ENCODE measurements around the gene EFNA1. TPM values are rescaled to one million over a fixed set of nuclear protein-coding genes. Genes with fewer than 3 reads are reported as not detected.

EFNA1 gene
- total and polyA plus RNA-seq, 2 of the 13 experiments (the other 11 are each of a cell fraction or from before 2014, with no cell fraction given) = 81.8 to 874 TPM

GRCh38 chr1:155083865-155084721 is 43.6 kb upstream of the EFNA1 start (continued):
- TF ChIP-seq KLF13 (CRISPR knock-in tag; IDR thresholded peaks at IDR 0.05) (0 out of 2 replicates have a peak, but pooled peaks have one; percentile 34), MEF2D (CRISPR knock-in tag; IDR thresholded peaks at IDR 0.05) (no peak), ERF (CRISPR knock-in tag; IDR thresholded peaks at IDR 0.05) (no peak), ZNF33B (CRISPR knock-in tag; IDR thresholded peaks at IDR 0.05) (no peak), SALL2 (CRISPR knock-in tag; IDR thresholded peaks at IDR 0.05) (no peak), ZFAT (CRISPR knock-in tag; conservative IDR thresholded peaks at IDR 0.05) (no peak), ZHX2 (IDR thresholded peaks at IDR 0.05; ENCODE audit: low read depth) (no peak), ZHX2 (CRISPR knock-in tag; IDR thresholded peaks at IDR 0.05; ENCODE audit: borderline replicate concordance) (no peak), DNMT3B (CRISPR knock-in tag; conservative IDR thresholded peaks at IDR 0.05) (no peak), ZNF589 (CRISPR knock-in tag; conservative IDR thresholded peaks at IDR 0.05) (peak; percentile 8; the same call in 1 of the 2 replicates), ZNF558 (CRISPR knock-in tag; IDR thresholded peaks at IDR 0.05; ENCODE audit: borderline replicate concordance) (no peak), IRF1 (CRISPR knock-in tag; IDR thresholded peaks at IDR 0.05; ENCODE audit: low read depth) (no peak), NR2F1 (CRISPR knock-in tag; IDR thresholded peaks at IDR 0.05) (no peak), ZNF501 (CRISPR knock-in tag; IDR thresholded peaks at IDR 0.05) (no peak), ZNF7 (CRISPR knock-in tag; IDR thresholded peaks at IDR 0.05) (no peak), ZNF225 (CRISPR knock-in tag; IDR thresholded peaks at IDR 0.05) (no peak), ZNF878 (CRISPR knock-in tag; IDR thresholded peaks at IDR 0.05) (no peak; the same call in 1 of the 2 replicates), BORCS8-MEF2B (CRISPR knock-in tag; IDR thresholded peaks at IDR 0.05) (no peak), SIX1 (CRISPR knock-in tag; IDR thresholded peaks at IDR 0.05; ENCODE audit: borderline replicate concordance) (no peak), ZNF672 (CRISPR knock-in tag; IDR thresholded peaks at IDR 0.05) (0 out of 2 replicates have a peak, but pooled peaks have one; percentile 3), ZNF274 (CRISPR knock-in tag; IDR thresholded peaks at IDR 0.05) (no peak), CTCF (CRISPR knock-in tag; IDR thresholded peaks at IDR 0.05) (peak; percentile 41), ATM (IDR thresholded peaks at IDR 0.05; ENCODE audit: borderline replicate concordance) (no peak)

Measured in HepG2 (cell line).